Inflammatory macrophage (primary cell): ENCODE results near the gene ST6GALNAC2.
A peak's percentile ranks its signal among the peaks of the same experiment; 100 is the strongest.

Experiments
- DNase-seq, 2 donors: peaks; one replicate each; pipeline ENCODE4 v3.0.0-alpha.2; 2020 to 2022

The ST6GALNAC2 gene

GRCh38 chr17:76599694-76600460, 14.2 kb upstream of the ST6GALNAC2 start:
- peak; percentile 82 to 94 for DNase-seq

GRCh38 chr17:76598004-76598439, 12.4 kb upstream of the ST6GALNAC2 start:
- DNase-seq: peak; percentile 87 to 95

- DNase-seq: peak; percentile 78 to 84
Observed at GRCh38 chr17:76597156-76598003, 11.7 kb upstream of the ST6GALNAC2 start.

GRCh38 chr17:76594690-76595089, 9.0 kb upstream of the ST6GALNAC2 start:
- DNase-seq: no peak

- DNase-seq: no peak
Observed at GRCh38 chr17:76593959-76594358, 8.3 kb upstream of the ST6GALNAC2 start.

- no peak for DNase-seq
Observed at GRCh38 chr17:76593384-76593826, 7.7 kb upstream of the ST6GALNAC2 start.

GRCh38 chr17:76588182-76588581, 2.5 kb upstream of the ST6GALNAC2 start:
- DNase-seq: no peak

GRCh38 chr17:76586741-76587487, 1.3 kb upstream of the ST6GALNAC2 start:
- no peak for DNase-seq

- DNase-seq: peak; percentile 17 to 37
Observed at GRCh38 chr17:76585033-76585648, 519 bp downstream of the ST6GALNAC2 start.

GRCh38 chr17:76584427-76585032, 1.1 kb downstream of the ST6GALNAC2 start:
- DNase-seq: no peak

- no peak for DNase-seq
Observed at GRCh38 chr17:76582660-76583059, 3.0 kb downstream of the ST6GALNAC2 start.

GRCh38 chr17:76581515-76581914, 4.1 kb downstream of the ST6GALNAC2 start:
- no peak for DNase-seq

- peak; percentile 26 to 53 for DNase-seq
Observed at GRCh38 chr17:76579281-76579680, 6.4 kb downstream of the ST6GALNAC2 start.

GRCh38 chr17:76578376-76578775, 7.3 kb downstream of the ST6GALNAC2 start:
- DNase-seq: no peak

- no peak for DNase-seq
Observed at GRCh38 chr17:76577876-76578275, 7.8 kb downstream of the ST6GALNAC2 start.

- DNase-seq: no peak
Observed at GRCh38 chr17:76576189-76576588, 9.5 kb downstream of the ST6GALNAC2 start.

- no peak for DNase-seq
Observed at GRCh38 chr17:76575570-76575969, 10.1 kb downstream of the ST6GALNAC2 start.

- DNase-seq: no peak
Observed at GRCh38 chr17:76574166-76574565, 11.5 kb downstream of the ST6GALNAC2 start.

GRCh38 chr17:76573096-76573495, 12.6 kb downstream of the ST6GALNAC2 start:
- DNase-seq: no peak

- DNase-seq: no peak
Observed at GRCh38 chr17:76572201-76572910, 13.3 kb downstream of the ST6GALNAC2 start.

- DNase-seq: no peak
Observed at GRCh38 chr17:76570877-76571471, 14.7 kb downstream of the ST6GALNAC2 start.
